Measurements from ENCODE around the gene STX8.
"Not testable (repeated sequence)": the region's sequence is repeated elsewhere in the genome, so short reads cannot be mapped to it uniquely, and the experiment has no call there.

STX8 gene, protein sequence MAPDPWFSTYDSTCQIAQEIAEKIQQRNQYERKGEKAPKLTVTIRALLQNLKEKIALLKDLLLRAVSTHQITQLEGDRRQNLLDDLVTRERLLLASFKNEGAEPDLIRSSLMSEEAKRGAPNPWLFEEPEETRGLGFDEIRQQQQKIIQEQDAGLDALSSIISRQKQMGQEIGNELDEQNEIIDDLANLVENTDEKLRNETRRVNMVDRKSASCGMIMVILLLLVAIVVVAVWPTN

DNA sequence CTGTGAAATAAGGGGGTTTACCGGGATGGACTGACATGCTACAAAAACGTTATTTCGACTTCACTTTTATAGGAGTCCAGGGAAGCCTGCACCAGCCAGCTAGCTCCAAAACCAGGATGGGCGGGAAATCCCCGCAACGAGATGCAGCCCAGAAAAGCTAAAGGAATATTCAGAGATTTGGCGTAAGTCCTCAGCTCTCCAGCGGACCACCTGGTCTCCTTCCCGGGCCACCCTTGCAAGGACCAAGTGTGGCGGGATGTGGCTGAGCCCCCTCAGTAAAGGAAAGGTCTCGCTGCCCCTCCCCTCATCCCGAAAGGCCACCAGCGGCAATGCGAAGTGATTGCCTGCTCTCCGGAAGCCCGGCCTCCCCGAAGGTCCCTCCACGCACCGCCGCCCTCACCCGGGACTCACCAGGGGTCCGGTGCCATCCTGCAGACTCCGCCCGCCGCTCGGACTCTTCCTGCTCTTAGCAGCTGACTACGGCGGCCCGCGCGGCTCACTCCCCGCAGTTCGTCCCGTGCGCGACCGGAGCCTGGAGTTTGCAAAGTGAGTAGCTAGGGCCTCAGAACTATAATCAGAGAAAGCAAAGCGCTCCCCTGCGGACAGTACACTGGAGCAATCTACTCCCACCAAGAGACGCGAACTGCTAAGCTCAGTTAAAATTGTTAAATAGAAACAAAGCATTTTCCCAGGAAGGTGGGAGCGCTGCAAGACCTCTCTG is at the start of gene STX8:
TSS of gene STX8 (minus strand) at position 440 of the 721 bp plus-strand sequence. CDS start at position 428, 12 bp downstream.
- peak; percentile 94 for DNase-seq

DNA sequence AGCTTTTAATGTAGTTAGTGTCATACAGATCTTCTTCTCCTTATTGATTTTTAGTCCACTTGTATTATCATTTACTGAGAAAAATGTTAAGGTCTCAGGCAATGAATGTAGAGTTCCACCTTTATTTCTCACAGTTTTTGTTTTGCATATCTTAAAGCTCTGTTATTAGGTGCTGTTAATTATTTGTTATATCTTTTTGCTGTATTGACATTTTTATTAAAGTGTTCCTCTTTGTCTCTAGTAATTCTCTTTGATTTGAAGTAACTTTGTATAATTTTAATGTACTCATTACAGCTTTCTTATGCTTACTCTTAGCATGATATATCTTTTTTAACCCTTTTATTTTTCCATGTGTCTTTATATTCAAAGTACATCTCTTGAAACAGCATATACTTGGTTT is 47.3 kb upstream of the STX8 start:
- DNase-seq = no peak

DNA sequence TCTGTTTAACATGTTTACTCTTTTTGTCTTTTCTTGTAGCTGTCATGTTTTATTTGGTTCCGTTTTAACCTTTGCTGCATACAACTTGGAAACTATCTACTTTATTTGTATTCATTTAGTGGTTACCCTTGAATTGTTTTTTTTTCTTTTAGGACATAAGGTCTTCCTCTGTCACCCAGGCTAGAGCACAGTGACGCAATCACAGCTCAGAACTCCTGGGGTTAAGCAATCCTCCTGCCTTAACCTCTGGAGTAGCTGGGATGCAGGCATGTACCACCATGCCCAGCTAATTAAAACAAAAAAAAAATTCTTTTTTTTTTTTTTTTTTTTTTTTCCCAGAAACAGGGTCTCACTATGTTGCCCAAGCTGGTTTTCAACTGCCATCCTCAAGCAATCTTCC is 39.9 kb upstream of the STX8 start:
- no peak for DNase-seq

DNA sequence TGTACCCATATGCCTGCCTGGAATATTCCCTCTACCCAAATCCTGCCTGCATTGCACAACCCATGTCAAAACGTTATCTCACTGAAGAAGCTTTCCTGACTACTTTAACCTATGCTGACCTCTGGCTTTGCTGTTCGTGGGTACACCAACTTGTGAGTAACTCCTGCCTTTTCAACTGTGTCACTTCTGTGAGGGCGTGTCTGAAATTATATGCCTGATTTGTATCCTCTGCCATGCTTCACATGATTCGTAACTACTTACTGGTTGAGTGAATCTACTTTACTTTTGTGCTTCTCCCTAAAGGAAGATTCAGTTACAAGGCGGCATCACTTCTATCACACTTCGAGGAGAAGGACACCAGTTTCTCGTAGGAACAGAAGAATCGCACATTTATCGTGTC is 36.4 kb upstream of the STX8 start:
- peak; percentile 5 for DNase-seq

DNA sequence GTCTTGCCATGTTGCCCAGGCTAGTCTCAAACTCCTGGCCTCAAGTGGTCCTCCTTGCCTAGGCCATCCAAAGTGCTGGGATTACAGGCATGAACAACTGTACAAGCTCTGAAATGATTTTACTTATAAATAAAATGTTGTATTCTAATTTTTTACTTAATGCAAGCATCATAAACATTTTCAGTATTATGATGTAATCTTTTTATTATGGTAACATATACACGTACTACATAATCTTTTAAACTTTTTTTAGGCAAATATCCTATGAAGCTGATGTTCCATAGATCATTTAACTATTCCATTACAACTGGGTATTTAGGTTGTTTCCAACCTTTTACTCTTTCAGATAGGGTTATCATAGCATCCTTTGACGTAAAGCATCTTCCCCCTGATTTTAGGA is 35.9 kb upstream of the STX8 start:
- no peak for DNase-seq

DNA sequence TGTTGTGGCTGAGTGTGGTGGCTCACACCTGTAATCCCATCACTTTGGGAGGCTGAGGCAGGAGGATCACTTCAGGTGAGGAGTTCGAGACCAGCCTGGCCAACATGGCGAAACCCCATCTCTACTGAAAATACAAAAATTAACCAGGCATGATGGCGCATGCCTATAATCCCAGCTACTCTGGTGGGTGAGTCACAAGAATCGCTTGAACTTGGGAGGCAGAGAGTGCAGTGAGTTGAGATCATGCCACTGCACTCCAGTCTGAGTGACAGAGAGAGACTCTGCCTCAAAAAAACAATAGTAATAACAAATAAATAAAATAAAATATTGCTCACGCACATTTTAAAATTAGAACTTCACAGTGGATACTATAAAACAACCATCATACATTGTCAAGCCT is 31.4 kb upstream of the STX8 start:
- not testable (repeated sequence) for DNase-seq

DNA sequence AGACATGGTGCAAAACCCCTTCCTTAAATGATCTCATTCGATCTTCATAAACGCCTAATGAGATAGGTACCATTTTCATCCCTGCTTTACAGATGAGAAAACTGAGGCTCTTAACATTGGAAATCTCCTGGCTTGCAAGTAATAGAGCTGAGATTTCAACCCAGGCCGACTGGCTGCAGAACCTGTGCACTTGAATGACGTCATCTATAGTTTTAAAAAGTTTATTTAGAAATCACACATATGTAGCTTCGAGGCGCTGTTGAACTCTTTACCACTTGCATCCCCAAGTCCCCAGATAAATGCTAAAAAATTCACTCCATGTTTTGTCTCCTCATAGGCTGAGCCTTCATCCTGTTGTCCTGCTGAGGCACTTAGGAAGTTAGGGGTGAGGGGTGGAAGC is 30.8 kb upstream of the STX8 start:
- no peak for DNase-seq

DNA sequence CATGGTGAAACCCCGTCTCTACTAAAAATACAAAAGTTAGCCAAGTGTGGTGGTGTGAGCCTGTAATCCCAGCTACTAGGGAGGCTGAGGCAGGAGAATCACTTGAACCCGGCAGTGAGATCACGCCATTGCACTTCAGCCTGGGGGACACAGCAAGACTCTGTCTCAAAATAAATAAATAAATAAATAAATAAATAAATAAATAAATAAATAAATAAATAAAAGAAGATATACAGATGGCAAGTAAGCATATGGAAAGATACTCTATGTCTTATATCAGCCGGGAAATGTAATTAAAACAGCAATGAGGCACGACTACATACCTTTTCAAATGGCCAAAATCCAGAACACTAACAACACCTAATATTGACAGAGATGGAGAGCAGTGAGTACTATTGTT is 29.0 kb upstream of the STX8 start:
- not testable (repeated sequence) for DNase-seq

DNA sequence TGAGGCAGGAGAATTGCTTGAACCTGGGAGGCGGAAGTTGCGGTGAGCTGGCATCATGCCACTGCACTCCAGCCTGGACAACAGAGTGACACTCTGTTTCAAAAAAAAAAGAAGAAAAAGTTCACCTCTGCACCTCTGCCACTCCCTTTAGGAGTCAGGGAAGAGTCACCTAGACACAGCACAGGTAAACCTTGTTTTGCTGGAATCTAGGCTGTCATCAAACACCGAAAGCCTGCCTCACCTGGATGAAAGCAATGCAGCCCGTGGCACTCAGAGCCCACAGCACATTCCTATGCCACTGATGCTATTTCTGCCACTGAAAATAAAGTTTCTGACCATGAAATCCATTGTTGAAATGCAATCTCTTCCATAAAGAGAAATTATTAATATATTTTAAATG is 23.0 kb upstream of the STX8 start:
- no peak for DNase-seq

DNA sequence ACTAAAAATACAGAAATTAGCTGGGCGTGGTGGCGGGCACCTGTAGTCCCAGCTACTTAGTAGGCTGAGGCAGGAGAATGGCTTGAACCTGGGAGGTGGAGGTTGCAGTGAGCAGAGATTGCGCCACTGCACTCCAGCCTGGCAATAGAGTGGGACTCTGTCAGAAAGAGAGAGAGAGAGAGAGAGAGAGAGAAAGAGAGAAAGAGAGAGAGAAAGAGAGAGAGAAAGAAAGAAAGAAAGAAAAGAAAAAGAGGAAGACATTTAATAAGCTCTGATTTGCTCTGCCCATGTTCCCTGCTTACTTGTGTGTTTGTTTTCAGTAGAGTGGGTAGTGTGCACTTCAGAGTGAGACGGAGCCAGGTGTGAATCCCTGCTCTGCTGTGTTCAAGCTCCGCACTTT is 22.0 kb upstream of the STX8 start:
- DNase-seq = not testable (repeated sequence)

DNA sequence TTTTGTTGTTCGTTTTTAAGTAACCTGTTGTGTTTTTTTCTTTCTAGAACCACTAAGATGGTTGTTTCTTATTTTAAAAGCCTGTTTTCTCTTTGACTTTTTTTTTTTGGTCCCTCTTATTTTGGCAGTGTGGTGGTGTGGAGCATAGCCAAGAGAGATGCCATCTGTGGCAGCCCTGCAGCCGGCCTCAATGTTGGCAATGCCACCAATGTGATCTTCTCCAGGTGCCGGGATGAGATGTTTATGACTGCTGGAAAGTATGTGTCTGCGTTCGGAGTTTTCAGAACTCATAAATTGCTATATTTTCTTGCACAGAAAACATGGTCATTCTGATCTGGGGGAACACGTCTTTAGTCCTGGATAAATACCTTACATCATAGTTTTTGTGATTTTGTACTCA is 18.4 kb upstream of the STX8 start:
- no peak for DNase-seq

DNA sequence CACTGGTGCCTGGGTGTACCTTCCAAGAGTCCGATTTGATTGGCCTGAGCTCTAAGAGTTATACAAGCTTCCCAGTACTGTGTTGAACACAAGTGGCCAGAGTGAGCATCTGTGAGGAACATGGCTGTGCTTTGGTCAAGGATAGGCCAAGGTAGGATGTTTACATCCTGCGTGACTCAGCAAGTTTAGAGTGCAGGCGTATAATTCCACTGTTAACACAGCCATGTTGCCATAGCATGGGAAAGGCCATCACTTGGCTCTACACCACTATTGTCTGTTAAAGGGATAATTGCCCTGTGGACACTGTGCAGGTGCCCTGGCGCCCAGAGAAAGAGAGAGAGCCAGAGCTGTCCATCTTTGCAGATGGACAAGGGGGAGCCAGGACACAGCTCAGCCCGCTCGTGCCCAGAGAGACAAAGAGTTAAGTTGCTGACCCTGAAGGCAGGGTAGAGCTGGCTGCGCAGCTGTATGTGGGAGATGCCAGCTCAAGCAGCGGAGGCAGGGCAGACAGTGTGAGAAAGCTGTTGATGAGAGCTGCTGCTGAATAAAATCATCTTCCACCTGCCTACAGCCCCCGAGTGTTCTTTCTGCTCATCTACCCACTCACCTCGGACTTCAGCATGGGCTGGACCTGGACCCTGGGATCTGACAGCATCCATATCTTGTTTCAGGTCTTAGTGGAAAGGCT is 12.5 kb upstream of the STX8 start:
- DNase-seq = no peak

DNA sequence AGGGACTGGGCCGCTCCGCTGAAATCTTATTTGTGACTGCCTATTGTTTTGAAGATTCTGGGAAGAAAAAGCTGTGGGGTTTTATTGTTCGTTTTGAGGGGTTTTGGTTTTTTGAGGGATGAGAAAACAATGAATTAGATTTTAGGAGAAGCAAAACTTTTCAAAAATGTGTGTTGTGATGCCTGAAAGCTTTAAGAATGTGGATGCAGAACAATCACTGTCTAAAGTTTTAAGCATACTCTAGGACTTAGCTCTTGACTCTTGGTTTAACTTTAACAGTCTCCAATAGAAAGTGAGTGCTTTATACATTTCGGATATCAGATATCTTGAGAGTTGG is 1.7 kb upstream of the STX8 start:
- DNase-seq = no peak

DNA sequence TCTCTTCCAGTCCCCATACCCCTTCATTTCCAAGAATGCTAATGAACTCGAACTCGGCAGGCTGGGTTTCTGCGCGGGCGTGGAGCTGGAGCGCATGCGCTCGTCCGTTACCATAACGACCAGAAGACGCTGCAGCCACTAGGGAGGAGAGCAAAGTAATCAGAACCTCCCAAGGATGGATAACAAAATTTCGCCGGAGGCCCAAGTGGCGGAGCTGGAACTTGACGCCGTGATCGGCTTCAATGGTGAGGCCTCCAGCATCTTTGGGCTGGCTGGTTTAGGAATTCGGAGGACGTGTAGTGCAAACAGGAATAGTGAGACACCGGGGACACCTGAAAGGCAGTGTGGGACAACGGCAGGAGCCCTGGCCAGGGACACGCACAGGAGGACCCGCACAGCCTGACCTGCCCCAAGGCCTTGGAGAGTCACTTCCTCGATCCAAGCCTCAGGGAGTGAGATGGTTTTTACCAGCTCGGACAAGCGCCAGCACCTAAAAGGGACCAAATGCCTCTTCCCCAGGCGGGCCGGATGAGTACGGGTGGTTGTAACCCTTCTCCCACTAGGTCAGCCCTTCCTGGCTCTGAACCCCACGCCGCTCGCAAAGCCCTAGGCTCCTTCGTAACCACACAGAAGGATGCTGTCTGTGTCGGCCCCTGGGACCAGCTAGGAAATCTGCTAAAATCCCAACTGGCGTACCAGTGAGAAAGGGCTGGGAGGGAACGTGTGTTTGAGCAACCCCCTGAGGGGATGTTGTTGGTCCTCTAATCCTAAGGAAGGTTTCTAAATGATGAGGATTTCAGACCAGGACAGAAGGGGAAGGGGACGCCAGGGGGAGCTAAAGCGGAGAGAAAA is 1.1 kb upstream of the STX8 start, which contains the start of gene CFAP52:
TSS of gene CFAP52 (plus strand) at position 122 of the 852 bp plus-strand sequence. CDS start at position 176, 54 bp downstream.
- peak; percentile 89 for DNase-seq

DNA sequence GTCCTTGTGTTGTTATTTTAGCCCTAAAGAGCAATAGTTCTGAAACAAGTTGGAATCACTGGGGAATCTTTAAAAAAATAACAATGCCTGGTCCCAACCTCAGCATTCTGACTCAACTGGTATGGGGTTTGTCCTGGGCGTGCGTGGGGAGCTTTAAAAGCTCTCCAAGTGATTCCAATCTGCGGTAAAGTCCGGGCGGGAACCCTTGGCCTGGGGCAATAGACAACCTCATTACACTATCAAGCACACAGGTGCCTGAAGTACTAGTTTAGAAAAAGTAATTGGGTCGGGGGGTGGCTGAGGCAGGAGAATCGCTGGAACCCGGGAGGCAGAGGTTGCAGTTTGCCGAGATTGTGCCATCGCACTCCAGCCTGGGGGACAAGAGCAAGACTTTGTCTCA is 4.4 kb downstream of the STX8 start:
- DNase-seq = no peak

DNA sequence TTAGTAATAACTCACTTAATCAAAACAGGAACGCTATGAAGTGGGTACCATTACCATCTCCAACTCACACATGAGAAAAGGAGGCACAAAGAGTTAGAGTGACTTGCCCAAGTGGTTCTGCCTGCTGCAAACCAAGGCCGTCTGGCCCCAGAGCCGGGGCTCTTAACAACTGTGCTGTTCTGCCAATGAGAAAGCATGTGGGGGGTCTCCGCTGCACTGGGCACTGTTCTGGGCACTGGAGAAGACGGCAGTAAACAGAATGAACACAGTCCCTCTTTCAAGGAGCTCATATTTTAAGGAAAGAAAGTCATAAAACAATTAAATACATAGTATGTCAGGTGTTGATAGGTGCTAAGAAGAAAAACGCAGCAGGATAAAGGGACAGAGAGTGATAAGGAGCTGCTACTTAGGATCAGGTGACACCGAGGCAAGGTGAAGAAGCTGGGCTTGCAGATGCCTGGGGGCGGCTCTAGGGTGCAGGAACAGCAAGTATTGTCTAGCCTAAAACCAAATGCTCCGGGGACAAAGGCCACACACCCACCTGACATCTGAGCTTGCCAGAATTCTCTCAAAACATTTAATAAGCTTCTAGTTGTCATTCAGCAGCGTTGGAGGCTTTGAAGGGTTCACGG is 6.5 kb downstream of the STX8 start:
- DNase-seq = no peak

DNA sequence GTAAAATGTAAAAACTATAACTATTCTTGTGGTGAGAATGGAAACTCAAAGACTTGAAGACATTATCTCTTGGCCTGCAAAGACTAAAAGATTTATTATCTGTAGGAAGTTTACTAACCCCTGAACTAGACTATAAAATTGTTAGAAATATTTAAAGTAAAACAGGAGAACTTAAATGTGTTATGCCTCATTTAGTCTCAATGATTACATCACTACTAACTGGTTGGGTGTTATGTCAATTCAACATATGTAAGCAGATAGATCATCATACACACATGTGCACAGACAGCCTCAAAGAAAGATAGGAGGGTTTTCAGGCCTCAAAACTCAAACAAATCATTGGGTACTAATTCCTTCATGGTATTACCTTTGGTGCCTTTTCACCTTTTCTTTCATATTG is 7.6 kb downstream of the STX8 start:
- no peak for DNase-seq

DNA sequence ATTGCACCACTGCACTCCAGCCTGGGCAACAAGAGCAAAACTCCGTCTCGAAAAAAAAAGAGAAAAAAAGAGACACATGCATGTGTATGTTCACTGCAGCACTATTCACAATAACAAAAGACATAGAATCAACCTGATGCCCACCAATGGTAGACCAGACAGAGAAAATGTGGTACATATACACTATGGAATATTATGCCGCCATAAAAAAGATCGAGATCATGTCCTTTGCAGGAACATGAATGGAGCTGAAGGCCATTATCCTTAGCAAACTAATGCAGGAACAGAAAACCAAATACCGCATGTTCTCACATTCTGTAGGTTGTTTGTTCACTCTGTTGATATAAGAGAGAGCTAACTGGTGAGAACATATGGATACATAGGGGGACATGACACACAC is 8.9 kb downstream of the STX8 start:
- not testable (repeated sequence) for DNase-seq

DNA sequence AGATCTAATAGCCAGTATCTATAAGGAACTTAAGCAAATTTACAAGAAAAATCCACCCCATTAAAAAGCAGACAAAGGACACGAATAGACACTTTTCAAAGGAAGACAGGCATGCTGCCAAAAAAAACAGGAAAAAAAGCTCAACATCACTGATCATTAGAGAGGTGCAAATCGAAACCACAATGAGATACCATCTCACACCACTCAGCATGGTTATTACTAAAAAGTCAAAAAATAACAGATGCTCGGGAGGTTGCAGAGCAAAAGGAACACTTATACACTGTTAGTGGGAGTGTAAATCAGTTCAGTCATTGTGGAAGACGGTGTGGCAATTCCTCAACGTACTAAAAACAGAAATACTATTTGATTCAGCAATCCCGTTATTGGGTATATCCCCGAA is 9.6 kb downstream of the STX8 start:
- DNase-seq = no peak

DNA sequence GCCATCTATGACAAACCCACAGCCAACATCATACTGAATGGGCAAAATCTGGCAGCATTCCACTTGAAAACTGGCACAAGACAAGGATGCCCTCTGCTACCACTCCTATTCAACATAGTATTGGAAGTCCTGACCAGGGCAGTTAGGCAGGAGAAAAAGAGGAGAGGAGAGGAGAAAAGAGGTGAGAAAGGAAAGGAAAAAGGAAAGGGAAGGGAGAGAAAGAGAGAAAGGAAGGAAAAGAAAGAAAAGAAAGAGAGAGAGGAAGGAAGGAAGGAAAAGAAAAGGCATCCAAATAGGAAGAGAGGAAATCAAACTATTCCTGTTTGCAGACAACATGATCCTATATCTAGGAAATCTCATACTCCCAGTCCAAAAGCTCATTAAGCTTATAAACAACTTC is 11.5 kb downstream of the STX8 start:
- DNase-seq = no peak

DNA sequence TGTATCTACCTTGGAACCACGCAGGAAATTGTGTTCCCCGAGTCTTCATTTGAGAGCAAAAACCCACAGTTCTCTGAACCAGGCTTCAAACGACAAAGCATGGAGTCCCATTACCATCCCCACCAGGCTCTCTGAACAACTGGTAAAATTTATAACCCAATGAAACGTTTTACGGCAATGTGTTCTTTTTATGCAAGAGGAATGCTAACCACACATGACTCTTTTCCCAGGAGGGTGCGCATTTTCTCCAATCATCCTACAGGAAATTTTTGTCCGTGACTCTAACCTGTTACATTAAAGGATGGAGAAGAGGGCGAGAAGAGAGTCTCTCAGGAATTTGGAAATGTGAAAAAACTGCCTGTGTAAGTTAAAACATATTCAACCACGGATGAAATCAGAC is 17.8 kb downstream of the STX8 start:
- no peak for DNase-seq

DNA sequence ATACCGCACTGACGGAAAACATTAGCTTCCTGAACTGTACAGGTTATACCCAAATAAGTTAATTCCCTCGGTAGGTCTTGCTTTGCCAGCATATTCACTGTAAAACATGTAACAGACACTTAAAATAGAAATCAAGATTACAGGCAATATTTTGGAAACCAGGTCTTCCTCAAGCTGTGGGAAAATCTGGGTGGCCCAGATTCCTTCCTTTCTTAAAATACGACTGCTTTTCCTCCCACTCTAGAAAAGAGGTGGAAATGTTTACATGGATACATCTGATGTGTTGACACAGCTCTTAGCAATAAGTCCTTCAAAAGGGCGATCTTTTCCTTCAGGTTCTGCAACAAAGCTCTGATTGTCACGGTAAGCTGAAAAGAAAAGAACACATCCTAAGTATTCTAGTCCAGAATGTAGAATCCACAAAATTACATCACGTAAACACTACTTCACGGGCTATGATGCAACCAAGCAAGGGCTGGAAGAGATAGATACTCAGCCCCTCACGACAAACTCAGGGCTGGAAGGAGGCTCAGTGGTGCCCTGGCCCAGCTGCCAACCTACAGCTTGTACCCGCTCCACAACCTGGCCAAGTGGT is 18.4 kb downstream of the STX8 start:
- no peak for DNase-seq

All from retina (tissue), 1 donor.